ENCODE results near the gene CD99L2. TPM values are rescaled to one million over a fixed set of nuclear protein-coding genes. Genes with fewer than 3 reads are reported as not detected.

The CD99L2 gene
- total RNA-seq, 1 experiment from 2014 or later, result 7.3 TPM

GRCh38 chrX:150934453-150934852 lies 36.0 kb upstream of the CD99L2 start:
- Histone ChIP-seq H3K79me1 (ENCODE audit: insufficient read depth, low read depth, low read length, poor library complexity, severe bottlenecking) (no peaks in the 10 kb centered on the region), H2BK12ac (ENCODE audit: insufficient read length, low read depth, low read length) (no peak overlapping the region), H4K91ac (ENCODE audit: insufficient read length, low read depth, low read length) (peak overlapping the region; percentile 34), H3K4me1 (ENCODE audit: insufficient read depth, low read length) (peaks cover 13% of the 10 kb centered on the region; the same call in 1 of the 2 replicates), H4K8ac (replicated peaks; ENCODE audit: insufficient read length, low read depth, low read length) (no peak overlapping the region), H3K4me2 (ENCODE audit: insufficient read depth, insufficient read length, low read length) (no peak overlapping the region), H3K9ac (ENCODE audit: extremely low read depth, insufficient read length, low read length) (no peak overlapping the region), H2BK20ac (ENCODE audit: low read depth, low read length, poor library complexity, severe bottlenecking) (no peak overlapping the region), H2BK5ac (ENCODE audit: insufficient read length, low read length) (no peak overlapping the region), H3K18ac (ENCODE audit: insufficient read length, low read depth, low read length) (peak overlapping the region; percentile 66), H3K27ac (ENCODE audit: insufficient read length, low read depth, low read length) (no peak overlapping the region), H3K56ac (ENCODE audit: insufficient read length, low read depth, low read length) (no peak overlapping the region), H2AFZ (ENCODE audit: low read length) (no peak overlapping the region), H3K23ac (ENCODE audit: insufficient read length, low read depth, low read length) (no peak overlapping the region), H3K79me2 (ENCODE audit: insufficient read depth, low read length) (no peaks in the 10 kb centered on the region), H4K5ac (ENCODE audit: insufficient read length, low read depth, low read length) (no peak overlapping the region), H4K20me1 (ENCODE audit: control insufficient read depth, insufficient read depth, insufficient read length) (no peaks in the 10 kb centered on the region), H2AK5ac (ENCODE audit: insufficient read length, low read length) (no peak overlapping the region), H3K4ac (ENCODE audit: low read depth, low read length) (no peak overlapping the region), H3K27me3 (ENCODE audit: insufficient read depth, low read length) (no peaks in the 10 kb centered on the region; the same call in 1 of the 2 replicates), H3K14ac (ENCODE audit: insufficient read depth, low read length) (no peak overlapping the region), H2BK120ac (ENCODE audit: low read depth, low read length, poor library complexity, severe bottlenecking) (no peak overlapping the region), H3K23me2 (ENCODE audit: insufficient read length, low read depth, low read length, poor library complexity, severe bottlenecking) (no peaks in the 10 kb centered on the region), H2BK15ac (ENCODE audit: low read depth, low read length) (no peak overlapping the region), H3K9me3 (ENCODE audit: control insufficient read depth, low read depth, low read length) (no peaks in the 10 kb centered on the region), H3T11ph (ENCODE audit: low read length) (no peak overlapping the region)
- TF ChIP-seq CTCF (conservative IDR thresholded peaks at IDR 0.05), result no peak
- no CpG with 5 or more reads among the region's 5 CpGs for WGBS (ENCODE audit: extremely low coverage, insufficient read length, low lambda C conversion rate)
- Mint-ChIP-seq H3K9me3 (peaks cover 62 to 72% of the 10 kb centered on the region in 2 experiments), H3K4me3 (peak overlapping the region in 1 of 2 experiments; percentile 4; a peak in 1 of 5 replicates), H3K27me3 (ENCODE audit: low read depth) (no peaks in the 10 kb centered on the region; the same call in 1 of the 2 replicates), H3K27ac (peak overlapping the region in 2 of 3 experiments; percentile 62 to 87; a peak in 5 of 7 replicates), H3K4me1 (peaks cover 30 to 31% of the 10 kb centered on the region in 2 experiments), H3K36me3 (ENCODE audit: insufficient read depth in 1 of 3, low read depth in 3 of 3) (peaks cover 3 to 9% (median 6%) of the 10 kb centered on the region in 3 experiments; a peak in 6 of 7 replicates)
- peak; percentile 81 for DNase-seq
